Measurements from ENCODE around the gene COQ2.
A peak's percentile ranks its signal among the peaks of the same experiment; 100 is the strongest.
"Not testable (repeated sequence)": the region's sequence is repeated elsewhere in the genome, so short reads cannot be mapped to it uniquely, and the experiment has no call there.

Gene COQ2

GRCh38 chr4:83273926-83274325 is 10.7 kb downstream of the COQ2 start:
- ChIA-PET CTCF (interaction anchor here (0.9 kb wide), 1 partner anchor 12 kb away, joined by 4 read pairs; no protein-coding TSS in a partner anchor), POLR2A (interaction anchor here (1.9 kb wide), 1 partner anchor 10 kb away, joined by 6 read pairs; the partner anchor contains the start of gene COQ2)
- TF ChIP-seq ZNF384 (IDR thresholded peaks at IDR 0.05): peak; percentile 56; the same call in 1 of the 2 replicates
- DNase-seq (ENCODE audit: extremely low spot score): not testable (repeated sequence)

DNA sequence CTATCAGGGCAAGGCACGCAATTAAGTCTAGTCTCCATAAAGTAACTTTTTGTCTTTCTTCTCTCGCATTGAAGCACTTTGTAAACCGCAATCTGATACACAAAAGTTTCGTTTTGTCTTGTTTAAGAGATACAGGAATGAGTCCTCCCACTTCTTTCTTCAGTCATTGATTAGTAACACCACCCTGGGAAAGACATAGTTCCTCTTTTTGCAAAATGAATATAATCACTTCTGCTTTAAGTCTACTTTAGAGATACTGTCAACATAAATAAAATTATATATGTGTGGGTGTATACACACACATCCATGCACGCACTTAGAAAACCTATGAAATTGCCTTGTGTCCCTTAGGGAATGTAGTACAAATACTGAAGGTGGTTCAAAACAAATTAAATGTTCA is 11.7 kb downstream of the COQ2 start:
- TF ChIP-seq LEF1 (IDR thresholded peaks at IDR 0.05; ENCODE audit: borderline replicate concordance) (no peak), ZNF384 (IDR thresholded peaks at IDR 0.05) (no peak), FOXM1 (IDR thresholded peaks at IDR 0.05; ENCODE audit: borderline replicate concordance) (no peak), TARDBP (IDR thresholded peaks at IDR 0.05) (no peak), ARNT (IDR thresholded peaks at IDR 0.05) (no peak), HDGF (IDR thresholded peaks at IDR 0.05; ENCODE audit: borderline replicate concordance) (no peak), SUZ12 (IDR thresholded peaks at IDR 0.05) (no peak), BHLHE40 (IDR thresholded peaks at IDR 0.05; ENCODE audit: borderline replicate concordance) (no peak), FOXA1 (IDR thresholded peaks at IDR 0.05) (no peak), ELF4 (IDR thresholded peaks at IDR 0.05) (no peak)
- TF ChIP-seq, protein P1, sequence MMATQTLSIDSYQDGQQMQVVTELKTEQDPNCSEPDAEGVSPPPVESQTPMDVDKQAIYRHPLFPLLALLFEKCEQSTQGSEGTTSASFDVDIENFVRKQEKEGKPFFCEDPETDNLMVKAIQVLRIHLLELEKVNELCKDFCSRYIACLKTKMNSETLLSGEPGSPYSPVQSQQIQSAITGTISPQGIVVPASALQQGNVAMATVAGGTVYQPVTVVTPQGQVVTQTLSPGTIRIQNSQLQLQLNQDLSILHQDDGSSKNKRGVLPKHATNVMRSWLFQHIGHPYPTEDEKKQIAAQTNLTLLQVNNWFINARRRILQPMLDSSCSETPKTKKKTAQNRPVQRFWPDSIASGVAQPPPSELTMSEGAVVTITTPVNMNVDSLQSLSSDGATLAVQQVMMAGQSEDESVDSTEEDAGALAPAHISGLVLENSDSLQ (IDR thresholded peaks at IDR 0.05): no peak
- DNase-seq (ENCODE audit: extremely low spot score): no peak
- ChIA-PET CTCF (no interaction called here), POLR2A (interaction anchor here (1.9 to 2.7 kb wide), 2 partner anchors 11 kb away, joined by 6 to 13 read pairs; partner anchors contain the start of gene COQ2)

DNA sequence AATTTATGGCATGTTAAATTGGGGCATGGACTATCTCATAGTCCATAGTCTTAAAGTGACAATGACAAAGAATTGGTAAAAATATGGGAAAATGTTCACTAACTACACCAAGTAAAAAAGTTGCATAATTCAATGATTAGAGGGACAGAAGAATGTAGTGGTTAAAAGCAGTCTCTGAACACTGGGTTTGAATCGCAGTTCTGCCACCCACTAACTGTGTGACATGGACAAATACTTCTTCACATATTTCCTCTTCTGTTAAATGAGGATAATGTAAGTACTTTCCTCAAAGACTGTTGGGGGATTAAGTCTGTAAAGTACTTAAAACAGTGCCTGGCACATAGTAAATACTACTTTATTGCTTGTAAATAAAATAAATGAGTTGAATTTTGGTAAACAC is 15.3 kb downstream of the COQ2 start:
- POLR2A ChIA-PET: no interaction called here

DNA sequence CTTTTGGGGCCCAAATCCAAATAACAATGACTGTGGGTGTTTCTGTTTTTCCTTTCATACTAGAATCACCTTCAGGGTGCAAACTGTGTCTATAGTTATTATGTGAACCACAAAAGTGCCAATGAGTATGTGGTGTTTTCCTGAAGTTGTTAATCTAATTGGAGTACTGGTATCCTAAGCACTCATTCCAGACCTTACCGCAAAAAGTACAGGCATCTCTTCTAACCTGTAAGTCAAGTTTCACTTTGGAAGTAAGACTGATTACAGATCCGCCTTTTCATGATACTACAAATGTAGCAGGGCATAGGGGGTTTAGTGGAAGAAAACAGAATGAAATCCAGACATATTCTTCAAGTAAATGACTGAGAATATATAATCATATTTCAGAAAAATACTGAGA is 16.1 kb downstream of the COQ2 start:
- ChIA-PET CTCF (no interaction called here), POLR2A (no interaction called here)
- no peak for DNase-seq (ENCODE audit: extremely low spot score)
- TF ChIP-seq FOXK2 (IDR thresholded peaks at IDR 0.05): no peak
- no peak for TF ChIP-seq L3MBTL2 (conservative IDR thresholded peaks at IDR 0.05)
- TF ChIP-seq FOXM1 (IDR thresholded peaks at IDR 0.05; ENCODE audit: borderline replicate concordance): no peak
- TF ChIP-seq FOXA1 (IDR thresholded peaks at IDR 0.05): no peak
- TF ChIP-seq ELF4 (IDR thresholded peaks at IDR 0.05): no peak
- no peak for TF ChIP-seq SP1 (IDR thresholded peaks at IDR 0.05)
- no peak for TF ChIP-seq LEF1 (IDR thresholded peaks at IDR 0.05; ENCODE audit: borderline replicate concordance)
- no peak for TF ChIP-seq CTBP1 (IDR thresholded peaks at IDR 0.05; ENCODE audit: borderline replicate concordance)
- no peak for TF ChIP-seq TARDBP (IDR thresholded peaks at IDR 0.05)
- no peak for TF ChIP-seq SUZ12 (IDR thresholded peaks at IDR 0.05)
- TF ChIP-seq, protein P1 (IDR thresholded peaks at IDR 0.05): no peak
- TF ChIP-seq ARNT (IDR thresholded peaks at IDR 0.05): no peak
- no peak for TF ChIP-seq BHLHE40 (IDR thresholded peaks at IDR 0.05; ENCODE audit: borderline replicate concordance)
- TF ChIP-seq HDGF (IDR thresholded peaks at IDR 0.05; ENCODE audit: borderline replicate concordance): no peak

More for the DNA sequence above, 15.3 kb downstream of the COQ2 start:
- no peak for TF ChIP-seq HDGF (IDR thresholded peaks at IDR 0.05; ENCODE audit: borderline replicate concordance)
- no peak for TF ChIP-seq CTBP1 (IDR thresholded peaks at IDR 0.05; ENCODE audit: borderline replicate concordance)
- TF ChIP-seq, protein P1 (IDR thresholded peaks at IDR 0.05): no peak
- TF ChIP-seq LEF1 (IDR thresholded peaks at IDR 0.05; ENCODE audit: borderline replicate concordance): no peak
- CTCF ChIA-PET: no interaction called here
- DNase-seq (ENCODE audit: extremely low spot score): no peak

GRCh38 chr4:83267830-83268475 is 16.6 kb downstream of the COQ2 start:
- CTCF ChIA-PET: no interaction called here
- POLR2A ChIA-PET: no interaction called here
- TF ChIP-seq LEF1 (IDR thresholded peaks at IDR 0.05; ENCODE audit: borderline replicate concordance) (no peak), ELF4 (IDR thresholded peaks at IDR 0.05) (no peak), FOXM1 (IDR thresholded peaks at IDR 0.05; ENCODE audit: borderline replicate concordance) (no peak), BHLHE40 (IDR thresholded peaks at IDR 0.05; ENCODE audit: borderline replicate concordance) (no peak), CTBP1 (IDR thresholded peaks at IDR 0.05; ENCODE audit: borderline replicate concordance) (no peak), SUZ12 (IDR thresholded peaks at IDR 0.05) (no peak), HDGF (IDR thresholded peaks at IDR 0.05; ENCODE audit: borderline replicate concordance) (no peak), ZNF384 (IDR thresholded peaks at IDR 0.05) (no peak), TARDBP (IDR thresholded peaks at IDR 0.05) (no peak)
- TF ChIP-seq, protein P1 (IDR thresholded peaks at IDR 0.05): no peak
- no peak for DNase-seq (ENCODE audit: extremely low spot score)

DNA sequence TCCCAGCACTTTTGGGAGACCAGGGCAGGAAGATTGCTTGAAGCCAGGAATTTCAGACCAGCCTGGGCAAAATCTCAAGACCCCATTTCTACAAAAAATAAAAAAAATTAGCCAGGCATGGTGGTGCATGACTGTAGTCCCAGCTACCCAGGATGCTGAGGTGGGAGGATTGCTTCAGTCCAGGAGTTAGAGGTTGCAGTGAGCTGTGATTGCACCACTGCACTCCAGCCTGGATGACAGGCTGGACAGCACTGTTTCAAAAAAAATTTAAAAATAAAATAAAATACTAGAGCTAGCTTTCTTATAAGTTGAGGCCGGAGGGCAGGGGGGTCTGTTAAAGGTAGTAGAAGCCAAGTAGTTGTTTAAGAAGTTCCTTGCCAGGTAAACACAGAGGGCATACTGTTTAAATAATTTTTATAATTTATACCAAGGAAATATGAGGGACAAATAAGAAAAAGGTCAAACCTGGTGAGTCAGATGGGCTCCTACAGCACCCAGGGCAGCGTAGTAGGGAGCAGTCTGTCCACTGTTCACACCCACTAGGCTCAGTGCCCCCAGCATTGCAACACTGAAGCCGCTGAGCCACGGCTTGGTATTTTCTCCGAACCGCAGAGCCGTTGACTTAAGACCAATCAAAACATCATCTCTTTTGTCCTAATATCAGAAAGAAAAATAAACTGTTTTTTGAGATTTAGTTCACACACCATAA is 17.3 kb downstream of the COQ2 start:
- TF ChIP-seq BHLHE40 (IDR thresholded peaks at IDR 0.05; ENCODE audit: borderline replicate concordance) (no peak), SUZ12 (IDR thresholded peaks at IDR 0.05) (no peak), ELF4 (IDR thresholded peaks at IDR 0.05) (no peak), FOXM1 (IDR thresholded peaks at IDR 0.05; ENCODE audit: borderline replicate concordance) (no peak), NFRKB (IDR thresholded peaks at IDR 0.05) (no peak), ARNT (IDR thresholded peaks at IDR 0.05) (no peak), TARDBP (IDR thresholded peaks at IDR 0.05) (no peak)
- TF ChIP-seq, protein P1 (IDR thresholded peaks at IDR 0.05): no peak
- ChIA-PET POLR2A (interaction anchor here (1.4 kb wide), 1 partner anchor 17 kb away, joined by 4 read pairs; the partner anchor contains the start of gene COQ2), CTCF (interaction anchor here (0.8 kb wide), 1 partner anchor 14 kb away, joined by 3 read pairs; no protein-coding TSS in a partner anchor)
- no peak for DNase-seq (ENCODE audit: extremely low spot score)

Data from HEK293T (cell line).